MM.1S (cell line): ENCODE results near the gene HOXA13.

Experiments used
- EZH2 ChIP-seq: fragments of 300-600 bp; sonication (generic); optimal IDR thresholded peaks from 2 replicates; pipeline ENCODE3; 2017; ENCODE audit warnings: low read depth, mild to moderate bottlenecking, antibody characterized with exemption, low read length, mixed read lengths
- EZH2phosphoT487 ChIP-seq: fragments of 300-600 bp; sonication (generic); IDR thresholded peaks from 2 replicates; pipeline ENCODE4 v1.6.1; 2018; ENCODE audit warnings: antibody characterized with exemption, low read length
- TF ChIP-seq, protein P1 (sequence below): fragments of 300-600 bp; sonication (generic); IDR thresholded peaks from 2 replicates; pipeline ENCODE4 v1.5.1; 2016; ENCODE audit warnings: antibody characterized with exemption, low read length, mixed read lengths

DNA sequence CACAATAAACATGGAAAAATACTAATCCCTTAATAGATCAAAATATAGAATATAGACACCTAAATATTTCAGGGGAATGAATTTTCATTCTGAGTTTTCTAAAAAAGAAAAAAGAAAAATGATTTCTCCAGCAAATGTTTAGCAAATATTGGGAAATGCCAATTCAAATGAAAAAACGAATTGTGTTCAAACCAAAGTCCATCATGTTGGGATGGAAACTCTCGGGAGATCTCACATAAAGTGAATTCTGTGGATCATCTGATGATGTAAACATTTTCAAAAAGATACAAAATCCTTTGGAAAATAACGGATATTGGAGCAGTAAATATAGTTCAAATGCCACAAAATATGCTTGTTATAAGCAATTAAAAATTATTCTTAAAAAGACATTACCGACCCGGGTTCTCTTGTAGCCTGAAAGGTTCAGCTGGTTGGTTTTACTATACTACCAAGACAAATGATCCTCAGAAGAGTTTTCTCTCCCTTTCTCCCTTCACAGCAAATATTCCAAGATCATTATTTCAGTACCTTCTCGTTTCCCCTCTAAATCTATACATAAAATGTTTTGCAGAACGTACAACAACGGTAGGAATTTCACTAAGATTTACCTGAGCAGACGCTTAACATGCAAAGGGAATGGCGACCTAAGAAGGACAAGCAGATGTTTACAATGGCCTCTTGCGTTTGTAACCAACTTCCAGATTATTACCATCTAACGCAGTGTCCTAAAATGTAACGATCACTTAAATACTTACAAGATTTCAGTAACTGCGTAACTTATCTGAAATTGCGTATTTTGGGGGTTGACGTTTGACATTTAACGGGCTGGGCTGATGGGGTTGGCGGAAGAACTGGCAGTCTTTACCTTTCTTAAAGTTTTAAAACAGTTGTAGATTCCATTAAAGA lies 2.5 kb downstream of the HOXA13 start:
- TF ChIP-seq, protein P1, sequence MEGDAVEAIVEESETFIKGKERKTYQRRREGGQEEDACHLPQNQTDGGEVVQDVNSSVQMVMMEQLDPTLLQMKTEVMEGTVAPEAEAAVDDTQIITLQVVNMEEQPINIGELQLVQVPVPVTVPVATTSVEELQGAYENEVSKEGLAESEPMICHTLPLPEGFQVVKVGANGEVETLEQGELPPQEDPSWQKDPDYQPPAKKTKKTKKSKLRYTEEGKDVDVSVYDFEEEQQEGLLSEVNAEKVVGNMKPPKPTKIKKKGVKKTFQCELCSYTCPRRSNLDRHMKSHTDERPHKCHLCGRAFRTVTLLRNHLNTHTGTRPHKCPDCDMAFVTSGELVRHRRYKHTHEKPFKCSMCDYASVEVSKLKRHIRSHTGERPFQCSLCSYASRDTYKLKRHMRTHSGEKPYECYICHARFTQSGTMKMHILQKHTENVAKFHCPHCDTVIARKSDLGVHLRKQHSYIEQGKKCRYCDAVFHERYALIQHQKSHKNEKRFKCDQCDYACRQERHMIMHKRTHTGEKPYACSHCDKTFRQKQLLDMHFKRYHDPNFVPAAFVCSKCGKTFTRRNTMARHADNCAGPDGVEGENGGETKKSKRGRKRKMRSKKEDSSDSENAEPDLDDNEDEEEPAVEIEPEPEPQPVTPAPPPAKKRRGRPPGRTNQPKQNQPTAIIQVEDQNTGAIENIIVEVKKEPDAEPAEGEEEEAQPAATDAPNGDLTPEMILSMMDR, result no peak
- TF ChIP-seq EZH2phosphoT487 (no peak), EZH2 (no peak)
